GM21367 (cell line): ENCODE measurements around the gene MARCHF9.
A peak's percentile ranks its signal among the peaks of the same experiment; 100 is the strongest.
"Not testable (repeated sequence)": the region's sequence is repeated elsewhere in the genome, so short reads cannot be mapped to it uniquely, and the experiment has no call there.

Experiments used
- ATAC-seq: cut with Tn5 transposase; IDR thresholded peaks from one replicate; pipeline ENCODE4 v1.9.1; 2021; ENCODE audit not compliant: unreplicated experiment

MARCHF9 gene, protein sequence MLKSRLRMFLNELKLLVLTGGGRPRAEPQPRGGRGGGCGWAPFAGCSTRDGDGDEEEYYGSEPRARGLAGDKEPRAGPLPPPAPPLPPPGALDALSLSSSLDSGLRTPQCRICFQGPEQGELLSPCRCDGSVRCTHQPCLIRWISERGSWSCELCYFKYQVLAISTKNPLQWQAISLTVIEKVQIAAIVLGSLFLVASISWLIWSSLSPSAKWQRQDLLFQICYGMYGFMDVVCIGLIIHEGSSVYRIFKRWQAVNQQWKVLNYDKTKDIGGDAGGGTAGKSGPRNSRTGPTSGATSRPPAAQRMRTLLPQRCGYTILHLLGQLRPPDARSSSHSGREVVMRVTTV

DNA sequence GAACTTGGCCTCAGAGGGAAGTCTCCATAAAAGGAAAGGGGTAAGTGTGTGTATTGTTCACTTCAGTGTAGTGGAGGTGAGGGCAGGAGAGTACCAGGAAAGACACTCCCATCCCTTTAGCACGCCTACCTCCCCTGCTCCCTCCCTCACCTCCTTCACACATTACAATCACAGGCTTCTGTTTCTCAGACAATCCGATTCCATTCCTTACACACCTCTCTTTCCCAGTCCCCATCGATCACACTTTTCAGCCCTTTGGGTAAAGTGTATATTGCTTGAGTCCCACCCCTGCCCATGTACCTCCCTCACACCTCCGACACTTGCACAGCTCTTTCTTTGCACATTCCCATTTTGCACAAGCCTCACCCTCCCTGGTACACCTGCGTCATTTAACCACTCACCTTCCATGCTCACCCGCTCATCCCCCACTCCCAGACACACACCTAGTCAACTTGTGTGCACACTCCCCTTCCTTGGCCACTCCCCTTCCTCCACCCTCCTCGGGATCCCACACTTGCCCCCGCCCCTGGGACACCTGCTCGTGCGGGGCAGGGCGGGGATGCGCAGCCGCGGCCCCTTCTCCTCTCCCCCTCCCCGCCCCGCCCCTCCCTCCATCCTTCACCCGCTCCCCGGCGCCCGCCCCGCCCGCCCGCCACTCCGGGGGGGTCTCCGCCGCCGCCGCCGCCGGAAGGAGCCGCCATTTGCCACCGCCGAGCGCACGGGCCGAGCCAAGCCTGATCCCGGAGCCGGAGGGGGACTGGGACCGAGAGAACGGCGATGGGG, at the start of gene MARCHF9:
Gene MARCHF9, plus strand, starts transcription at position 693 of the 783 bp plus-strand sequence. CDS start 426 bp downstream, outside the sequence.
- ATAC-seq: peak; percentile 29

GRCh38 chr12:57707250-57707649, 47.7 kb upstream of the MARCHF9 start:
- ATAC-seq: no peak

GRCh38 chr12:57708296-57708695, 46.6 kb upstream of the MARCHF9 start:
- no peak for ATAC-seq

GRCh38 chr12:57712701-57713100, 42.2 kb upstream of the MARCHF9 start:
- no peak for ATAC-seq

GRCh38 chr12:57713209-57713608, 41.7 kb upstream of the MARCHF9 start:
- ATAC-seq: no peak

GRCh38 chr12:57715036-57715748, 39.7 kb upstream of the MARCHF9 start:
- ATAC-seq: not testable (repeated sequence)

DNA sequence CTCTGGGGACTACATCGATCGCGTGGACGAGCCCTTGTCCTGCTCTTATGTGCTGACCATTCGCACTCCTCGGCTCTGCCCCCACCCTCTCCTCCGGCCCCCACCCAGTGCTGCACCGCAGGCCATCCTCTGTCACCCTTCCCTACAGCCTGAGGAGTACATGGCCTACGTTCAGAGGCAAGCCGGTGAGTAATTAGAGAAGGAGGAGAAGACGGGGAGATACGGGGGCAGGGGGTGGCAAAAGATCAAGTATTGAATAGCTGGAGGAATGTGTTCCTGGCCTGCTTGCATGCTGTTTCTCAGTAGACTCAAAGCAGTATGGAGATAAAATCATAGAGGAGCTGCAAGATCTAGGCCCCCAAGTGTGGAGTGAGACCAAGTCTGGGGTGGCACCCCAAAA, 39.1 kb upstream of the MARCHF9 start:
- ATAC-seq: no peak

DNA sequence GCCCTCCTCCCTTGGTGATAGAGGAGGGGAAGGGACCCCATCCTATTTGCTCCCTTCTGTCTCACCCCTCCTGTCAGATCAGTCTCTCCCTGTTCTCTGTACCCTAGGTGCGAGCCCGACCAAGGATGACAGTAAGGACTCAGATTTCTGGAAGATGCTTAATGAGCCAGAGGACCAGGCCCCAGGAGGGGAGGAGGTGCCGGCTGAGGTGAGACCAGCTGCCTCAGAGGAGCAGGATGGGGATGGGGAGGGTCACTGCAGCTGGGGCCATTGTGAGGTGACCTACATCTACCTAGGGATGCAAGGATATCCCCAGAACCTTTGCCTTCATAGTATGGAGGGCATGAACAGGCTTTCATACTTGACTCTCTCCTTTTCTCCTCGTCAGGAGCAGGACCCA, 38.6 kb upstream of the MARCHF9 start:
- no peak for ATAC-seq

- no peak for ATAC-seq
These were observed 37.8 kb upstream of the MARCHF9 start for GRCh38 chr12:57717131-57717530.

DNA sequence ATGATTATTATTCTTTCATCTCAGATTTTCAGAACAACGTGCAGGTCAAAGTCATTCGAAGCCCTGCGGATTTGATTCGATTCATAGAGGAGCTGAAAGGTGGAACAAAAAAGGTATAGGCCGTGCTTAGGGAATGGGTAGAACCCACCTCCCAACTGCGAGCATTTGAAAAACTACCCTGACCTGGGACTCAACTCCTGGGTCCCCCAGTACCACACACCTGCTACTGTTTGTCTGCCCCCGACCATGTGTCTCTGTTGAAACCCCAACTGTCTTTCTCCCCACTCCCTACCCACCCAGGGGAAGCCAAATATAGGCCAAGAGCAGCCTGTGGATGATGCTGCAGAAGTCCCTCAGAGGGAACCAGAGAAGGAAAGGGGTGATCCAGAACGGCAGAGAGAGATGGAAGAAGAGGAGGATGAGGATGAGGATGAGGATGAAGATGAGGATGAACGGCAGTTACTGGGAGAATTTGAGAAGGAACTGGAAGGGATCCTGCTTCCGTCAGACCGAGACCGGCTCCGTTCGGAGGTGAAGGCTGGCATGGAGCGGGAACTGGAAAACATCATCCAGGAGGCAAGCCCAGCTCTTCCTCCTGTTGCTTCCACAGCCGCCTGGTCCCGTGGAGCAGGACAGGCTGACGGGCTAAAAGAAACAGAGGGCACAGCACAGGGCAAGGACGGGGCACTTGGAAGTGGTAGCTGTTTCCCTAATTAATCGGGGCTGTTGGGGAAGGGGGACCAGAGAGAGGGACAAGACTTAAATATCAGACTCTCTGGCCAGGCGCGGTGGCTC, 36.9 kb upstream of the MARCHF9 start:
- ATAC-seq: no peak

DNA sequence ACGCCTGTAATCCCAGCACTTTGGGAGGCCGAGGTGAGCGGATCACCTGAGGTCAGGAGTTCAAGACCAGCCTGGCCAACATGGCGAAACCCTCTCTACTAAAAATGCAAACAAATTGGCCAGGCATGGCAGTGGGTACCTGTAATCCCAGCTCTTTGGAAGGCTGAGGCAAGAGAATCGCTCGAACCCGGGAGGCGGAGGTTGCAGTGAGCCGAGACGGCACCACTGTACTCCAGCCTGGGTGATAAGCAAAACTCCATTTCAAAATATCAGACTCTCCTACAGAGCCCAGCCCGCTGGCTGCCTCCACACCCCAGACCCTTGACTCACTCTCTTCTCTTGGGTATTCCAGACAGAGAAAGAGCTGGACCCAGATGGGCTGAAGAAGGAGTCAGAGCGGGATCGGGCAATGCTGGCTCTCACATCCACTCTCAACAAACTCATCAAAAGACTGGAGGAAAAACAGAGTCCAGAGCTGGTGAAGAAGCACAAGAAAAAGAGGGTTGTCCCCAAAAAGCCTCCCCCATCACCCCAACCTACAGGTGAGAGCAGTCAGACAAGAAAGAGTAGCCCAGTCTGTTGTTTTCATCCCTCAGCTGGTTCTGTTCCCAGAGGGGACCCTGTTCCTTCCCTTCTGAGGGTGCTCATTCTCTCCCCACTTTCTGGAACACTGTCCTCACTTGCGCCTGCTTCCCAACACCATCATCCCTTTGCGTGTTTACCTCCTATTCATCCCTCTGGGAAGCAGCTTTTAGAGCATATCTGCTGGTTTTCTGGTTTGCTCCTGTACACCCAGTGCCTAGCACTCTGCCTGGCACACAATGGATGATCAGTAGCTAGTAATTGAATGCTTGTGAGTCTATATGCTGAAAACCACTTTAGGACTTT, 36.0 kb upstream of the MARCHF9 start:
- ATAC-seq: no peak

- ATAC-seq: no peak
These were observed 34.9 kb upstream of the MARCHF9 start for GRCh38 chr12:57719777-57720605.

DNA sequence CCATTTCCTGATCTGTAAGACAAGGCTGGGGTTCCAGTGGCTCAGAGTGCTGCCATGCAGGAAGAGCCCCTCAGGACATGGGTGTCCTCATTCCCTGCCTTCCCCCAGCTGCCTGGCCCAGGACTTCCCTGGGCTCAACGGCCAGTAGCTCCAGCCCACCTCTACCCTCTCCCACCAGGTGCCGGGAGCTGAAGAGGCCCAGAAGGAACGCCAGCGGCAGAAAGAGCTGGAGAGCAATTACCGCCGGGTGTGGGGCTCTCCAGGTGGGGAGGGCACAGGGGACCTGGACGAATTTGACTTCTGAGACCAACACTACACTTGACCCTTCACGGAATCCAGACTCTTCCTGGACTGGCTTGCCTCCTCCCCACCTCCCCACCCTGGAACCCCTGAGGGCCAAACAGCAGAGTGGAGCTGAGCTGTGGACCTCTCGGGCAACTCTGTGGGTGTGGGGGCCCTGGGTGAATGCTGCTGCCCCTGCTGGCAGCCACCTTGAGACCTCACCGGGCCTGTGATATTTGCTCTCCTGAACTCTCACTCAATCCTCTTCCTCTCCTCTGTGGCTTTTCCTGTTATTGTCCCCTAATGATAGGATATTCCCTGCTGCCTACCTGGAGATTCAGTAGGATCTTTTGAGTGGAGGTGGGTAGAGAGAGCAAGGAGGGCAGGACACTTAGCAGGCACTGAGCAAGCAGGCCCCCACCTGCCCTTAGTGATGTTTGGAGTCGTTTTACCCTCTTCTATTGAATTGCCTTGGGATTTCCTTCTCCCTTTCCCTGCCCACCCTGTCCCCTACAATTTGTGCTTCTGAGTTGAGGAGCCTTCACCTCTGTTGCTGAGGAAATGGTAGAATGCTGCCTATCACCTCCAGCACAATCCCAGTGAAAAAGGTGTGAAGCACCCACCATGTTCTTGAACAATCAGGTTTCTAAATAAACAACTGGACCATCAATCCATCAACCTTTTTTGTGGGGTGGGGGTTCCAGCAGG, 34.0 kb upstream of the MARCHF9 start:
- no peak for ATAC-seq

DNA sequence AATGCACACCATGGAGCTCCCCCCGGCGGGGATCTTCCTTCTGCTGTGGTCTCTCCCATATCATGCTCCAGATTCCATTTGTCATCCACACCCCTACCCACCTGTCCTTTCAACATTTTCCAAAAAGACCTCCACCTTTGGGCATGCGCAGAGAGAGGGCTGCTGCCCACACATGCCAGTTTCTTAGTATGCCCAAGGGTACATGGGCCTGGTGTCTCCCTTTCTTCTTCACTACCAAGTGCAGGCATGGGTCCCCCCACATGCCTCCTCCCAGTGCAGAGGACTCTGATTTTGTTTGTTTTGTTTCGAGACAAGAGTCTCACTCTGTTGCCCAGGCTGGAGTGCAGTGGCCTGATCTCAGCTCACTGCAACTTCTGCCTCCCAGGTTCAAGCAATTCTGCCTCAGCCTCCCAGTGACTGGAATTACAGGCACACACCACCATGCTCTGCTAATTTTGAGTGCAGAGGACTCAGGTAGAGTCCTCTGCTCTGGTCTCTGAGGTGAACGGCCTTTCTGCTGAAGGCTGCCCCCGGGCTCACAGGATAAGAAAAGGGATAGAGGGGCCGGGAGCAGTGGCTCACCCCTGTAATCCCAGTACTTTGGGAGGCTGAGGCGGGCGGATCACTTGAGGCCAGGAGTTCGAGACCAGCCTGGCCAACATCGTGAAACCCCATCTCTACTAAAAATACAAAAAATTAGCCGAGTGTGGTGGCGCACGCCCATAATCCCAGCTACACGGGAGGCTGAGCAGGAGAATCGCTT, 32.9 kb upstream of the MARCHF9 start:
- ATAC-seq: not testable (repeated sequence)

DNA sequence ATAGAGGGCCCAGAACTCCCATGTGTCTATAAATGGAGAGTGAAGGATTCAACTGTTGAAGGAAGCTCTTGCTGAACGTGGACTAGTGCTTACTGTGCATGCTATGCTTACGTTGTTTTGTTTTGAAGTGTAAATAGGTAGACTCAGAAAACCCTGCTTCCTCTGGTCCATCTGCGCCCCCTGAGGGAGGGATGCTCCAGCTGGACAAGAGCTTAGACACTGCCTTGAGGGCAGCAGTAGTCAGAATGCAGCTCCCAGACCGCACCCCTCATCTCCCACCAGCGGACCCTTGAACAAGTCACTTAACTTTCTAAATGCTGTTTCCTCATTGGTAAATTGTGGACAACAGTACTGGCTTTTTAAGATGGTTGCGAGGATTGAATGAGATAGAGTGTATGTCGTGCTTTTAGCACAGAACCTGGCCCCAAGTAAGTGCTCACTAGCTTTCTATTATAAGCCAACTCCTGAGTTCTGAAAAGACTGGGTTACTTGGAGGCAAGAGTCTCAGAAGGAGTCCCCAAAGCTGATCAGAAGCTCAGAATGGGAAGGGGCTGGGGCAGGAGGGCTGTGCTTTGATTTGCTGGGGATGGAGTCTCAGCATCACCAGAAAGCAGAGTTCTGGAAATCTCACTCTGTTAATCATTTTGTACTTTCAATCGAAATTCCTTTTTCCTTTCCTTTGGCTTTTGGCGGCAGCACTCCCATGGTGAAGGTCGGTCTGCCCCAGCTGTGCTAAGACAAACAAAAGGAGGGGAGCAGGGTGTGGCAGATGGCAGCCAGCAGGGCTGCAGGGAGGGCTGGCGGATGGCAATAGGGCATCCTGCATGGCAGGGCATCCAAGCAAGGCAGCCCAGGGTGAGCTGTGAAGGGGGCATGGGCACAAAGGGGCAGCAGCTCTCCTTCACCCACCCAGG, 31.9 kb upstream of the MARCHF9 start:
- ATAC-seq: no peak

DNA sequence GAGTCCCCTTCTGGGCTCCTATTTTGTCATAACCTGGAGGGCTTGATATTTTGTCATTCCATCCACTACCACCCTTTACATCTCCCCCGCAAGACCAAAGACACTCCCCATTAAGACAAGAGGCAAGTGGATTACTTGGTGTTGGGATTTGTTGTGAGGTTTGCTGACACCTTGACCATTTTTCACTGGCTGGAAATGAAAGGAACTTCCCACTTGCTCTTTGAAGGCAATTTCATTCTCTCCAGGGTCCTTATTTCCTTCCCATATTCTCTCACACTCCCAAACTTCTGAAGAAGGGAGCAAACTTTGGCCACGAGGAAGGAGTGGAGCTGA, 31.3 kb upstream of the MARCHF9 start:
- no peak for ATAC-seq
